HepG2 (cell line): ENCODE data around the gene RASD1. TPM values are rescaled to one million over a fixed set of nuclear protein-coding genes. Genes with fewer than 3 reads are reported as not detected.

Source experiments
- AHR ChIP-seq: IDR thresholded peaks from 2 replicates; pipeline ENCODE4 v1.6.1; 2018; ENCODE audit warnings: missing genetic modification reagents, missing compliant biosample characterization
- ARNTL ChIP-seq: sonication (generic); formaldehyde crosslinking; IDR thresholded peaks from 2 replicates; pipeline ENCODE4 v1.4.0; 2020; ENCODE audit warnings: mild to moderate bottlenecking, missing genetic modification reagents
- CCAR2 ChIP-seq: fragments of 200-400 bp; formaldehyde crosslinking; optimal IDR thresholded peaks from 2 replicates; pipeline ENCODE3; 2018; ENCODE audit warnings: low read depth, mild to moderate bottlenecking, low read length, moderate library complexity
- GZF1 ChIP-seq: sonication (generic); formaldehyde crosslinking; IDR thresholded peaks from 2 replicates; pipeline ENCODE4 v1.5.1; 2020; ENCODE audit warnings: mild to moderate bottlenecking, missing genetic modification reagents
- HOXA5 ChIP-seq: sonication (generic); formaldehyde crosslinking; IDR thresholded peaks from 2 replicates; pipeline ENCODE4 v1.4.0; 2020; ENCODE audit warnings: missing genetic modification reagents
- KDM5B ChIP-seq: sonication (generic); formaldehyde crosslinking; IDR thresholded peaks from 2 replicates; pipeline ENCODE4 v1.4.0; 2020; ENCODE audit warnings: missing genetic modification reagents, mild to moderate bottlenecking, borderline replicate concordance
- KMT2B ChIP-seq: IDR thresholded peaks from 2 replicates; pipeline ENCODE4 v1.6.1; 2016; ENCODE audit warnings: missing genetic modification reagents, missing compliant biosample characterization
- MIXL1 ChIP-seq: IDR thresholded peaks from 2 replicates; pipeline ENCODE4 v1.6.1; 2016
- NBN ChIP-seq: fragments of 450-650 bp; conservative IDR thresholded peaks from 2 replicates; pipeline ENCODE4 v1.6.1; 2017
- NR2F1 ChIP-seq, 2 experiments: fragments of 450-650 bp in 1 of 2; formaldehyde crosslinking in 1 of 2; IDR thresholded peaks; 2 replicates each; pipeline versions ENCODE4 v1.5.0 to v1.6.1; 2016 to 2020; ENCODE audit warnings: mild to moderate bottlenecking in 1 of 2, missing compliant biosample characterization in 1 of 2, missing genetic modification reagents in 1 of 2, moderate library complexity in 1 of 2
- SUZ12 ChIP-seq: fragments of 150-350 bp; IDR thresholded peaks from 2 replicates; pipeline ENCODE4 v1.6.1; 2014; ENCODE audit warnings: low read depth, low read length
- TBP ChIP-seq: sonication (generic); formaldehyde crosslinking; IDR thresholded peaks from 2 replicates; pipeline ENCODE4 v1.5.0; 2020; ENCODE audit warnings: missing genetic modification reagents
- TBX3 ChIP-seq: fragments of 450-650 bp; IDR thresholded peaks from 2 replicates; pipeline ENCODE4 v1.6.1; 2017; ENCODE audit warnings: antibody characterized with exemption, mild to moderate bottlenecking, inconsistent platforms, borderline replicate concordance
- ZFP41 ChIP-seq: sonication (generic); formaldehyde crosslinking; IDR thresholded peaks from 2 replicates; pipeline ENCODE4 v1.4.0; 2020; ENCODE audit warnings: mild to moderate bottlenecking, missing genetic modification reagents, borderline replicate concordance
- ZNF256 ChIP-seq: sonication (generic); formaldehyde crosslinking; conservative IDR thresholded peaks from 2 replicates; pipeline ENCODE4 v1.4.0; 2020; ENCODE audit warnings: missing genetic modification reagents
- ZNF383 ChIP-seq: sonication (generic); formaldehyde crosslinking; IDR thresholded peaks from 2 replicates; pipeline ENCODE4 v1.4.0; 2020; ENCODE audit warnings: missing genetic modification reagents, mild to moderate bottlenecking, borderline replicate concordance
- ZNF672 ChIP-seq: sonication (generic); formaldehyde crosslinking; IDR thresholded peaks from 2 replicates; pipeline ENCODE4 v1.8.1; 2022; ENCODE audit warnings: missing genetic modification reagents
- polyA plus RNA-seq, 8 experiments: library from polyadenylated mRNA; depleted of rRNA in 3 of 8; stranded (reverse) in 7 of 8; unstranded in 1 of 8; fragments of >200 nt; fragmentation: Illumina TruSeq in 4 of 8; extraction: Trizol in 4 of 8; gene quantifications; 2 replicates each; pipeline versions ENCODE4 v1.2.1 to v1.2.3, GENCODE V29; 2011 to 2016; ENCODE audit warnings: low read depth in 4 of 8, missing spikeins in 1 of 8, mixed read lengths in 1 of 8; ENCODE audit not compliant: insufficient read depth in 1 of 8
- total RNA-seq, 5 experiments: library from RNA; depleted of rRNA; stranded (reverse); fragments of >200 nt; fragmentation: Illumina TruSeq; extraction: Trizol; gene quantifications; 2 replicates each; pipeline ENCODE4 v1.2.3, GENCODE V29; 2016; ENCODE audit warnings: low read depth in 1 of 5
- TF ChIP-seq, protein P1 (sequence below): sonication (generic); formaldehyde crosslinking; IDR thresholded peaks from 2 replicates; pipeline ENCODE4 v1.8.0; 2022; ENCODE audit warnings: mild to moderate bottlenecking, missing genetic modification reagents, moderate library complexity
- TF ChIP-seq, protein P2 (sequence below): sonication (generic); formaldehyde crosslinking; conservative IDR thresholded peaks from 2 replicates; pipeline ENCODE4 v1.8.0; 2022; ENCODE audit warnings: low read depth, missing genetic modification reagents
- TF ChIP-seq, protein P3 (sequence below): sonication (generic); formaldehyde crosslinking; IDR thresholded peaks from 2 replicates; pipeline ENCODE4 v1.4.0; 2020; ENCODE audit warnings: missing genetic modification reagents, borderline replicate concordance
- TF ChIP-seq, protein P4 (sequence below): sonication (generic); formaldehyde crosslinking; IDR thresholded peaks from 2 replicates; pipeline ENCODE4 v1.4.0; 2020; ENCODE audit warnings: missing genetic modification reagents
- TF ChIP-seq, protein P5 (sequence below): sonication (generic); formaldehyde crosslinking; IDR thresholded peaks from 2 replicates; pipeline ENCODE4 v1.5.0; 2020; ENCODE audit warnings: mild to moderate bottlenecking, missing genetic modification reagents, moderate library complexity

RASD1 gene
- total and polyA plus RNA-seq, 2 of the 13 experiments (the other 11 are each of a cell fraction or from before 2014, with no cell fraction given), result 1.6 to 4.2 TPM

DNA sequence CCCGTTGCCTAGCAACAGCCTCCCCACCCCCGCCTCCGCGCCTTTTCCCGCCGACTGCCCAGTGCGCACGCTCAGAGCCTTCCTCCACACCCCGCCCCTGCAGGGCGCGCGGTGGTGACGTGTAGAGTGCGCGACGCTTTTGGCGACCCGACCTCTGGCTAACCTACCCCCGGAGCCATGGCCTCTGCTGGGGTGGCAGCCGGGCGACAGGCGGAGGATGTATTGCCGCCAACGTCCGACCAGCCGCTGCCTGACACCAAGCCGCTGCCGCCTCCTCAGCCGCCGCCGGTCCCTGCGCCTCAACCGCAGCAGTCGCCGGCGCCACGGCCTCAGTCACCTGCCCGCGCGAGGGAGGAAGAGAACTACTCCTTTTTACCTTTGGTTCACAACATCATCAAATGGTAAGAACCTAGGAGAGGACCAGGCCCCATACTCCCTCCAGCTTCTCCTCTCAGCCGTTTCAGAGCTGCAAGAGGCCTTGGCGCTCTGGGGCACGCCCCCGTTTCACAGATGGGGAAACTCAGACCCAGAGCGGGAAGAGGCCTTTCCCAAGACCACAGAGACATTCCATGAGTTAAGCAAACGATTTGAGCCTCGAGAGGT, 19.2 kb downstream of the RASD1 start, which contains the start of gene MED9 (continued):
- peak; percentile 54 to 78 for TF ChIP-seq NR2F1 (CRISPR knock-in tag; IDR thresholded peaks at IDR 0.05)
- TF ChIP-seq TBX3, result no peak
- TF ChIP-seq ZFP41, result no peak
- TF ChIP-seq ZNF383, result no peak
- TF ChIP-seq TBP (CRISPR knock-in tag), result no peak
- 0 out of 2 replicates have a peak, but pooled peaks have one; percentile 59 for TF ChIP-seq ZNF256 (CRISPR knock-in tag)
- TF ChIP-seq, protein P1, sequence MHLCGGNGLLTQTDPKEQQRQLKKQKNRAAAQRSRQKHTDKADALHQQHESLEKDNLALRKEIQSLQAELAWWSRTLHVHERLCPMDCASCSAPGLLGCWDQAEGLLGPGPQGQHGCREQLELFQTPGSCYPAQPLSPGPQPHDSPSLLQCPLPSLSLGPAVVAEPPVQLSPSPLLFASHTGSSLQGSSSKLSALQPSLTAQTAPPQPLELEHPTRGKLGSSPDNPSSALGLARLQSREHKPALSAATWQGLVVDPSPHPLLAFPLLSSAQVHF, result 0 out of 2 replicates have a peak, but pooled peaks have one; percentile 44
- TF ChIP-seq KDM5B, result peak; percentile 79; the same call in 1 of the 2 replicates
- no peak for TF ChIP-seq ZNF672 (CRISPR knock-in tag)
- 0 out of 2 replicates have a peak, but pooled peaks have one; percentile 35 for TF ChIP-seq ARNTL (CRISPR knock-in tag)
- TF ChIP-seq MIXL1 (CRISPR knock-in tag), result 0 out of 2 replicates have a peak, but pooled peaks have one; percentile 32
- TF ChIP-seq, protein P2, sequence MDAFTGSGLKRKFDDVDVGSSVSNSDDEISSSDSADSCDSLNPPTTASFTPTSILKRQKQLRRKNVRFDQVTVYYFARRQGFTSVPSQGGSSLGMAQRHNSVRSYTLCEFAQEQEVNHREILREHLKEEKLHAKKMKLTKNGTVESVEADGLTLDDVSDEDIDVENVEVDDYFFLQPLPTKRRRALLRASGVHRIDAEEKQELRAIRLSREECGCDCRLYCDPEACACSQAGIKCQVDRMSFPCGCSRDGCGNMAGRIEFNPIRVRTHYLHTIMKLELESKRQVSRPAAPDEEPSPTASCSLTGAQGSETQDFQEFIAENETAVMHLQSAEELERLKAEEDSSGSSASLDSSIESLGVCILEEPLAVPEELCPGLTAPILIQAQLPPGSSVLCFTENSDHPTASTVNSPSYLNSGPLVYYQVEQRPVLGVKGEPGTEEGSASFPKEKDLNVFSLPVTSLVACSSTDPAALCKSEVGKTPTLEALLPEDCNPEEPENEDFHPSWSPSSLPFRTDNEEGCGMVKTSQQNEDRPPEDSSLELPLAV, result no peak
- TF ChIP-seq, protein P3, sequence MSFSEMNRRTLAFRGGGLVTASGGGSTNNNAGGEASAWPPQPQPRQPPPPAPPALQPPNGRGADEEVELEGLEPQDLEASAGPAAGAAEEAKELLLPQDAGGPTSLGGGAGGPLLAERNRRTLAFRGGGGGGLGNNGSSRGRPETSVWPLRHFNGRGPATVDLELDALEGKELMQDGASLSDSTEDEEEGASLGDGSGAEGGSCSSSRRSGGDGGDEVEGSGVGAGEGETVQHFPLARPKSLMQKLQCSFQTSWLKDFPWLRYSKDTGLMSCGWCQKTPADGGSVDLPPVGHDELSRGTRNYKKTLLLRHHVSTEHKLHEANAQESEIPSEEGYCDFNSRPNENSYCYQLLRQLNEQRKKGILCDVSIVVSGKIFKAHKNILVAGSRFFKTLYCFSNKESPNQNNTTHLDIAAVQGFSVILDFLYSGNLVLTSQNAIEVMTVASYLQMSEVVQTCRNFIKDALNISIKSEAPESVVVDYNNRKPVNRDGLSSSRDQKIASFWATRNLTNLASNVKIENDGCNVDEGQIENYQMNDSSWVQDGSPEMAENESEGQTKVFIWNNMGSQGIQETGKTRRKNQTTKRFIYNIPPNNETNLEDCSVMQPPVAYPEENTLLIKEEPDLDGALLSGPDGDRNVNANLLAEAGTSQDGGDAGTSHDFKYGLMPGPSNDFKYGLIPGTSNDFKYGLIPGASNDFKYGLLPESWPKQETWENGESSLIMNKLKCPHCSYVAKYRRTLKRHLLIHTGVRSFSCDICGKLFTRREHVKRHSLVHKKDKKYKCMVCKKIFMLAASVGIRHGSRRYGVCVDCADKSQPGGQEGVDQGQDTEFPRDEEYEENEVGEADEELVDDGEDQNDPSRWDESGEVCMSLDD (CRISPR knock-in tag), result no peak
- peak; percentile 94 for TF ChIP-seq KMT2B (CRISPR knock-in tag)
- TF ChIP-seq AHR, result no peak
- no peak for TF ChIP-seq SUZ12
- TF ChIP-seq GZF1, result no peak
- TF ChIP-seq CCAR2, result no peak
- 0 out of 2 replicates have a peak, but pooled peaks have one; percentile 23 for TF ChIP-seq HOXA5
- TF ChIP-seq NBN, result no peak
- TF ChIP-seq, protein P4, sequence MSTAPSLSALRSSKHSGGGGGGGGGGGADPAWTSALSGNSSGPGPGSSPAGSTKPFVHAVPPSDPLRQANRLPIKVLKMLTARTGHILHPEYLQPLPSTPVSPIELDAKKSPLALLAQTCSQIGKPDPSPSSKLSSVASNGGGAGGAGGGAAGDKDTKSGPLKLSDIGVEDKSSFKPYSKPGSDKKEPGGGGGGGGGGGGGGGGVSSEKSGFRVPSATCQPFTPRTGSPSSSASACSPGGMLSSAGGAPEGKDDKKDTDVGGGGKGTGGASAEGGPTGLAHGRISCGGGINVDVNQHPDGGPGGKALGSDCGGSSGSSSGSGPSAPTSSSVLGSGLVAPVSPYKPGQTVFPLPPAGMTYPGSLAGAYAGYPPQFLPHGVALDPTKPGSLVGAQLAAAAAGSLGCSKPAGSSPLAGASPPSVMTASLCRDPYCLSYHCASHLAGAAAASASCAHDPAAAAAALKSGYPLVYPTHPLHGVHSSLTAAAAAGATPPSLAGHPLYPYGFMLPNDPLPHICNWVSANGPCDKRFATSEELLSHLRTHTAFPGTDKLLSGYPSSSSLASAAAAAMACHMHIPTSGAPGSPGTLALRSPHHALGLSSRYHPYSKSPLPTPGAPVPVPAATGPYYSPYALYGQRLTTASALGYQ (CRISPR knock-in tag), result 0 out of 2 replicates have a peak, but pooled peaks have one; percentile 38
- TF ChIP-seq, protein P5, sequence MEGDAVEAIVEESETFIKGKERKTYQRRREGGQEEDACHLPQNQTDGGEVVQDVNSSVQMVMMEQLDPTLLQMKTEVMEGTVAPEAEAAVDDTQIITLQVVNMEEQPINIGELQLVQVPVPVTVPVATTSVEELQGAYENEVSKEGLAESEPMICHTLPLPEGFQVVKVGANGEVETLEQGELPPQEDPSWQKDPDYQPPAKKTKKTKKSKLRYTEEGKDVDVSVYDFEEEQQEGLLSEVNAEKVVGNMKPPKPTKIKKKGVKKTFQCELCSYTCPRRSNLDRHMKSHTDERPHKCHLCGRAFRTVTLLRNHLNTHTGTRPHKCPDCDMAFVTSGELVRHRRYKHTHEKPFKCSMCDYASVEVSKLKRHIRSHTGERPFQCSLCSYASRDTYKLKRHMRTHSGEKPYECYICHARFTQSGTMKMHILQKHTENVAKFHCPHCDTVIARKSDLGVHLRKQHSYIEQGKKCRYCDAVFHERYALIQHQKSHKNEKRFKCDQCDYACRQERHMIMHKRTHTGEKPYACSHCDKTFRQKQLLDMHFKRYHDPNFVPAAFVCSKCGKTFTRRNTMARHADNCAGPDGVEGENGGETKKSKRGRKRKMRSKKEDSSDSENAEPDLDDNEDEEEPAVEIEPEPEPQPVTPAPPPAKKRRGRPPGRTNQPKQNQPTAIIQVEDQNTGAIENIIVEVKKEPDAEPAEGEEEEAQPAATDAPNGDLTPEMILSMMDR, result 0 out of 2 replicates have a peak, but pooled peaks have one; percentile 9
